ENCODE measurements around the gene SAPCD2.

SAPCD2 gene

DNA sequence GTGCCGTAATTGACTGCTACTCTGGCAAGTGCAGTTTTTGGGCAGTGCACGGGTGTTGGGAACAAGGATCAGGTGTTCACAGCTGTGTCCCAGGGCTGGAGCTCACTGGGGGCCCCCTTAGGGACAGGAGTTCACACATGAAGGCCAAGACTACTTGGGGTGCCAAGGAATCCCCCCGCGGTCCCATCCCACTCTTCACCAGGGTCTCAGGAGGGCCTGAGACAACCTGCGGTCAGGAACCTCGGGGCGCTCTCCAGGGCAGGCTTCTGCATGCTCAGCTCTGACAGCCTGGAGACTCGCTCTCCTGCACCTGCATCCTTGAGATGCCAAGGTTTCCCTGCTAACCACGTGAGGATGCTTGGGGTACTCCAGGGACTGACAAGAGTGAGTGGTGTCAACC is 14.2 kb upstream of the SAPCD2 start:
- H3K4me1 ChIP-seq (ENCODE audit: insufficient read depth, insufficient read length) = peaks cover 24% of the 10 kb centered on the region
- H3K4me3 ChIP-seq (ENCODE audit: insufficient read length, low read depth) = no peak overlapping the region
- peak overlapping the region; percentile 8 for H3K9ac ChIP-seq (ENCODE audit: insufficient read length, low read depth)
- DNase-seq (ENCODE audit: low read depth, low spot score) = no peak
- H3K27me3 ChIP-seq (ENCODE audit: insufficient read depth, insufficient read length) = no peaks in the 10 kb centered on the region
- H3K9me3 ChIP-seq (ENCODE audit: insufficient read depth, low read length) = no peaks in the 10 kb centered on the region
- no peak for TF ChIP-seq SUZ12 (IDR thresholded peaks at IDR 0.05; ENCODE audit: extremely low read depth, insufficient read depth, insufficient read length)
- no peak for TF ChIP-seq ZNF274 (IDR thresholded peaks at IDR 0.05; ENCODE audit: low read depth, low read length)
- no peak for TF ChIP-seq YY1 (IDR thresholded peaks at IDR 0.05; ENCODE audit: insufficient read depth, insufficient read length)
- H3K36me3 ChIP-seq (ENCODE audit: insufficient read depth, insufficient read length, low read length) = peaks cover 40% of the 10 kb centered on the region

DNA sequence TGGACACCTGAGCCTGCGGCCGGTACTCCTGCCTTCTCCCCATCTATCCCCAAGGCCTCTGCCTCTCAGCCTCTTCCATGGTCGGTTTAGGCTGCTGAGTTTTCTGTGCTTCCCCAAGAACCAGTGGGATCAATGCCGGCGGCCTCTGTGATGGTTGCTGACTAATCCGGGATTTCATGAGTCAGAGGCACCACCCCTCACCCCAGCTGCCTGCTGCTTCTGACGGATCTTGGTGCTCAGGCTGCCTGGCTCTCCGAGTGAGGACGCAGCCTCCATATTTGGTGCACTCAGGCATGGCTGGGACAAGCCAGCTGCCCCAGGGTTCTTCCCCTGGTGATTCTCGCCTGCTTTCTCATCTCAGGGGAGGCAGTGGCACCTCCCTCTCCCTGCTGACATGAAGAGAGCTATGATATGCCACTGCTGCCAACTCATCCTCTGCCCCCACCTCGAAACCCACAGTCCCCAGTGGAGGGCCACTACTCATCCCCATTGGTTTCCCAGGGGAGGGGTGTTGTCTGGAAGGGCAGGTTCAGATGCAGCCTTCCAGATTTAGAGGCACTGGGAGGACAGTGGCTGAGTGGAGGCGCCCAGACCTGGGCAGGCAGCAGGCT is 13.1 kb upstream of the SAPCD2 start:
- Histone ChIP-seq H3K9me3 (ENCODE audit: insufficient read depth, low read length) (no peaks in the 10 kb centered on the region), H3K4me3 (ENCODE audit: insufficient read length, low read depth) (no peak overlapping the region), H3K4me1 (ENCODE audit: insufficient read depth, insufficient read length) (peaks cover 21% of the 10 kb centered on the region), H3K27me3 (ENCODE audit: insufficient read depth, insufficient read length) (no peaks in the 10 kb centered on the region), H3K36me3 (ENCODE audit: insufficient read depth, insufficient read length, low read length) (peaks cover 36% of the 10 kb centered on the region), H3K9ac (ENCODE audit: insufficient read length, low read depth) (peak overlapping the region; percentile 38)
- TF ChIP-seq SUZ12 (IDR thresholded peaks at IDR 0.05; ENCODE audit: extremely low read depth, insufficient read depth, insufficient read length) (no peak), YY1 (IDR thresholded peaks at IDR 0.05; ENCODE audit: insufficient read depth, insufficient read length) (peak; percentile 26)
- DNase-seq (ENCODE audit: low read depth, low spot score) = no peak

- Histone ChIP-seq H3K4me3 (ENCODE audit: insufficient read length, low read depth) (no peak overlapping the region), H3K27me3 (ENCODE audit: insufficient read depth, insufficient read length) (peaks cover 5% of the 10 kb centered on the region), H3K36me3 (ENCODE audit: insufficient read depth, insufficient read length, low read length) (peaks cover 36% of the 10 kb centered on the region), H3K4me1 (ENCODE audit: insufficient read depth, insufficient read length) (peaks cover 23% of the 10 kb centered on the region), H3K9ac (ENCODE audit: insufficient read length, low read depth) (peak overlapping the region; percentile 57), H3K9me3 (ENCODE audit: insufficient read depth, low read length) (no peaks in the 10 kb centered on the region)
- TF ChIP-seq SUZ12 (IDR thresholded peaks at IDR 0.05; ENCODE audit: extremely low read depth, insufficient read depth, insufficient read length) (no peak), YY1 (IDR thresholded peaks at IDR 0.05; ENCODE audit: insufficient read depth, insufficient read length) (no peak), ZNF274 (IDR thresholded peaks at IDR 0.05; ENCODE audit: low read depth, low read length) (no peak)
- no peak for DNase-seq (ENCODE audit: low read depth, low spot score)
These were observed 12.6 kb upstream of the SAPCD2 start for GRCh38 chr9:137082925-137083290.

DNA sequence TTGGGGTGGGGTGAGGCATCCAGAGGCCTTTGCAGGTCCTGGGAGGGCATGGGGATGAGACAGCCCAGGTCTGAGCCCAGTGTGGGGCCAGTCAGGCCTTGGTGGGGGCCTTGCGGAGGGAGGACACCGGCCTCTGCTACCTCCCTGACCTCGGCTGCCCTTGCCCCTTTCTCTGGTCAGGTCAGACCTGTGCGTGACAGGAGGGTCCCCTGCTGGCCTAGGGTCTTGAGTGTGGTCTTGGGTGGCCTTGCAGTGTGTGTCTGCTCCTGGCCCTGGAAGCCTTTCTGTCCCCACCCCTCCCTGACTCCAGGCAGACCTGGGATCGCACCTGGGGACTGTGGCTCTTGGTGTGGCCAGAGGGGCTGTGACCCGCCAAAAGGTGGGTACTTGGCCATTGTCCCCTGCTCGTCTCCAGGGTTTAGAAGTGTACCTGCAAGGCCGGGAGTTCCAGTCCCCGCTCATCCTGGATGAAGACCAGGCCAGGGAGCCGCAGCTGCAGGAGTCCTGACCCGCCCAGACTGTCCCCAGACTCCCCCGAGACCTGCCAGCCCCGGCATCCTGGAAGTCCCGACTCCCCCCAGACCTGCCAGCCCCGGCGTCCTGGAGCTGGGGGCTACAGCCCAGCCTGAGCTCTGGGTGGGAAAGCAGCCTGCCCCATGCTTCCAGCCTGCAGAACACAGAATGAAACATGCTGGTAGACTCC is 12.0 kb upstream of the SAPCD2 start:
- H3K36me3 ChIP-seq (ENCODE audit: insufficient read depth, insufficient read length, low read length) = peaks cover 36% of the 10 kb centered on the region
- no peaks in the 10 kb centered on the region for H3K9me3 ChIP-seq (ENCODE audit: insufficient read depth, low read length)
- TF ChIP-seq YY1 (IDR thresholded peaks at IDR 0.05; ENCODE audit: insufficient read depth, insufficient read length) = no peak
- DNase-seq (ENCODE audit: low read depth, low spot score) = no peak
- H3K4me1 ChIP-seq (ENCODE audit: insufficient read depth, insufficient read length) = peaks cover 24% of the 10 kb centered on the region
- H3K4me3 ChIP-seq (ENCODE audit: insufficient read length, low read depth) = no peak overlapping the region
- H3K27me3 ChIP-seq (ENCODE audit: insufficient read depth, insufficient read length) = peaks cover 6% of the 10 kb centered on the region
- peak overlapping the region; percentile 57 for H3K9ac ChIP-seq (ENCODE audit: insufficient read length, low read depth)

- Histone ChIP-seq H3K9me3 (ENCODE audit: insufficient read depth, low read length) (no peaks in the 10 kb centered on the region), H3K9ac (ENCODE audit: insufficient read length, low read depth) (peak overlapping the region; percentile 17), H3K36me3 (ENCODE audit: insufficient read depth, insufficient read length, low read length) (peaks cover 36% of the 10 kb centered on the region), H3K27me3 (ENCODE audit: insufficient read depth, insufficient read length) (peaks cover 9% of the 10 kb centered on the region), H3K4me3 (ENCODE audit: insufficient read length, low read depth) (no peak overlapping the region), H3K4me1 (ENCODE audit: insufficient read depth, insufficient read length) (peaks cover 24% of the 10 kb centered on the region)
- TF ChIP-seq SUZ12 (IDR thresholded peaks at IDR 0.05; ENCODE audit: extremely low read depth, insufficient read depth, insufficient read length) (no peak), YY1 (IDR thresholded peaks at IDR 0.05; ENCODE audit: insufficient read depth, insufficient read length) (no peak), ZNF274 (IDR thresholded peaks at IDR 0.05; ENCODE audit: low read depth, low read length) (no peak)
- DNase-seq (ENCODE audit: low read depth, low spot score) = no peak
These were observed 10.1 kb upstream of the SAPCD2 start for GRCh38 chr9:137080260-137081122.

DNA sequence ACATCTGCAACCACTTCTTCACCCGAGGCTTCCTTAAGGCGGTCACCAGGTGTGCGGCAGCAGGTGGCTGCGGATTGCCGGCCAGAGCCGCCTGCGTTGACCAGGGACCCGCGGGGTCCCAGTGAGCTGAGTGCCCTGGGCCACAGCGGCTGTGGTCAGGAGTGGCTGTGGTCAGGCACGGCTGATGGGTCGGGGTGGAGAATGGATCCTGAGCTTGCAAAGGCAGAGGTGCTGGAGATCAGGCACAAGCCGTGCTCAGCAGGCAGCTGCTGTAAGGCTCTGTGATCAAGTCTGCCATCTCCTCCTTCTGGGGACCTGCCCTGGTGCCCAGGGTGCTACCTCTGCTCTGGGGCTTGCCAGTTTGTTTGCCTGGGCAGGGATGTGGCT is 9.0 kb upstream of the SAPCD2 start:
- no peak for TF ChIP-seq YY1 (IDR thresholded peaks at IDR 0.05; ENCODE audit: insufficient read depth, insufficient read length)
- TF ChIP-seq ZNF274 (IDR thresholded peaks at IDR 0.05; ENCODE audit: low read depth, low read length) = no peak
- TF ChIP-seq SUZ12 (IDR thresholded peaks at IDR 0.05; ENCODE audit: extremely low read depth, insufficient read depth, insufficient read length) = no peak
- H3K4me3 ChIP-seq (ENCODE audit: insufficient read length, low read depth) = no peak overlapping the region
- peaks cover 27% of the 10 kb centered on the region for H3K4me1 ChIP-seq (ENCODE audit: insufficient read depth, insufficient read length)
- peaks cover 36% of the 10 kb centered on the region for H3K36me3 ChIP-seq (ENCODE audit: insufficient read depth, insufficient read length, low read length)
- DNase-seq (ENCODE audit: low read depth, low spot score) = no peak
- peak overlapping the region; percentile 9 for H3K9ac ChIP-seq (ENCODE audit: insufficient read length, low read depth)
- no peaks in the 10 kb centered on the region for H3K9me3 ChIP-seq (ENCODE audit: insufficient read depth, low read length)
- H3K27me3 ChIP-seq (ENCODE audit: insufficient read depth, insufficient read length) = peaks cover 9% of the 10 kb centered on the region

Data from NT2/D1 (cell line).